ENCODE data around the gene LAMB4.

LAMB4 gene

DNA sequence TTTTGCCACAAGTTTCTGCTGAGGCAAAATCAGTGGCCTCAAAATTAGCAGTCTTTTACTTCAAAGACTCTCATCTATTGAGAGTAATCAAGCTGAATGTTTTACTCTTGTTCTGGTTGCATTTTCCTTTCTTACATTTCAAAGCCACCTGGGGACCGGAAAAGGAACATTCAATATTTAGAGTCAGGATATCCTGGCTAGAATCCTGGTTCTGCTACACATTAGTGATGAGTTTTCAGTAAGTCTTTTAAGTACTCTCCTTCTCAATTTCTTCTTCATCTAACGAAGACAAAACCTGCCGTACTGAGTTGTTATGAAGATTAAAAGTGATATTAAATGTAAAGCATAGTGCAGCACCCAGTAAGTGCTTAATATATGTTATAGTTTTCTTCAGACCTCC is 52.5 kb downstream of the LAMB4 start:
- DNase-seq, result no peak

GRCh38 chr7:108076156-108076555 is 54.0 kb downstream of the LAMB4 start:
- no peak for DNase-seq

- no peak for DNase-seq
These were observed 56.7 kb downstream of the LAMB4 start for GRCh38 chr7:108073305-108074070.

GRCh38 chr7:108072739-108073138 is 57.4 kb downstream of the LAMB4 start:
- no peak for DNase-seq

DNA sequence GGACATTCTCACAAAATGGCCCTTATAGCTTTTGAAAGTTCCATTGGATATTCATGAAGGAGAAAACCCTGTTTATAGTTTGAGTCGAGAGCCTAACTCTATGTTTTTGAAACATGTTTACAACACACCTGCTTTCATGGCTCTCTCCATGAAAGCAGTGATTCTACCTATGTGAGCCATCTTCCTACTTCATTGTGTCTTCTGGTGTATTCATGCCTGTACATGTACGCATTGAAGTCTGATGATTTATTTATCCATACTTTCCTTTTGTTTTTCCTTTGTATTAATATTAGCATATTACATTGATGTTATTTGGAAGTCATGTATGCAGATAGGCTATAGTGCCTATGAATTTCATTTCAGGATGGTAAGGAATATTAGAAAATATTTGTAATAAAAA is 58.0 kb downstream of the LAMB4 start:
- DNase-seq, result no peak

DNA sequence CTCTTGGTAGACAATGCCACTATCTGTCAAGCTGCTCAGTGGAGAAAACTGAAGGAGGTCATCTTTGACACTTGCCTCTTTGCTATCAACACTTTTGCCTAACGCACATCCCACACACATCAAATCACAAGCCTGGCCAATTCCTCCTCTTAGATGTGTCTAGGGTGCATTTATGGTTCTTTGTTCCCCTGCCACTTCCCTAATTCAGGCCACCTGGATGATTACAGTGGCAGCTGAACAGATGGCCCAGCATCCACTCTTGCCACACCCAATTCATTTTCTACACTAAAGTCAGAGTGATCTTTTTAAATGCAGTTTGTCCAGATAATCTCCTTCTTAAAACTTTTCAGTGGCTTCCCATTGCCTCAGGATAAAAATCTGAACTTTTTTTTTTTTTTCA is 58.6 kb downstream of the LAMB4 start:
- DNase-seq, result no peak

DNA sequence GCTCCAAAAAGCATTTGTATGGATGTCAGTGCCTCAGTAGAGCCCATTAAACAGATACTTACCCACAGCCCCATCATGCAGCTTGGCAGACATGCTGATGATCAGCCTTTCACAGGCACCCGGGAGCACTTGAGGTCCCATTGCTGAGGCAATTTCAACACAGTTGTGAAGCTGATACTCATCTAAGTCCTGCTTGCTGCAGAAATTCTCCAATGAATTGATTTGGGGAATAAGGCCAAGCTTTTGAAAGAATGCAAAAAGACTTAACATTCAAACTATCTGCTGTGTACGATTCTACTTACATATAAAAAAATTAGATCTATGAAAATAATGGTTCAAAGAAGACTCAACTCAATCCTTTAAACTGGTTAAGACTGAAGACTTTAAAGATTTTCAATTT is 60.5 kb downstream of the LAMB4 start:
- DNase-seq, result no peak

DNA sequence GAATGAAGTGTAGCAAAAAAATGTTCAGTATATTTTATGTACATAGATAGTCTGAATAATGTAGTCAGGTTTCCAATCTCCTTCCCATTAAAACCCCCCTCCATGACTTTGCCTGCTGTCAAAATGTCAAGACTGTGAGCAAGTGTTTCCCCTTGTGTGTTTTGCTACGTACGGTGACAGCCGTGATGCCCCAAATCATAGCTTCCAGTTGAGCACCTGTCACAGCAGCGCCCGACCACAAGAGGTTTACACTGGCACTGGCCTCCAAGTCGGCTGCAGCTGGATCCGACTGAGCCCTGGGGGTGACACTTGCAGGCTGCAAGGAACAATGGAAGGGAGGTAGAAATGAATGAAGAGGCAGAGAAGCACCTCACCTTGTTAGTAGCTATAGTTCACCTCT is 62.3 kb downstream of the LAMB4 start:
- DNase-seq, result peak; percentile 11

GRCh38 chr7:108066486-108066885 is 63.7 kb downstream of the LAMB4 start:
- no peak for DNase-seq

DNA sequence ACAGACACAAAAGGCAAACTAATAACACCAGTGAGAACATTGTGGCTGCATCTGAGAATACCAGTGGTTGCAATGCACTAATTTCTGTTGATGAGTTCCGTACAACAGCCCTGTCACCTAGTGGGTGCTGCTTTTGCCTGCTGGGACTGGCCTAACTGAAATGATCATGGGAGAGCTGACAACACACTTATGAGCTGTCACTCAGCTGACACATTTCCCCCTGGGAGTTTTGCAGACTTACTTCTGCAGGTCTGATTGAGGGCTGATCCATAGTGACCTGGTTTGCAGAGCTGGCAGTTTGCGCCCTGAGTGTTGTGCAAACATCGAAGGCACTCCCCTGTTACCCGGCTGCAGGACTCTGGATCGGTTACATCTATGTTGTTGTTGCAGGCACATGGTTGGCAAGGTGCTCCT is 66.6 kb downstream of the LAMB4 start:
- peak; percentile 69 for DNase-seq

- no peak for DNase-seq
These were observed 67.7 kb downstream of the LAMB4 start for GRCh38 chr7:108062250-108063014.

- DNase-seq, result no peak
These were observed 70.6 kb downstream of the LAMB4 start for GRCh38 chr7:108059526-108059925.

GRCh38 chr7:108057951-108058481 is 72.1 kb downstream of the LAMB4 start:
- no peak for DNase-seq

GRCh38 chr7:108055611-108056021 is 74.5 kb downstream of the LAMB4 start:
- no peak for DNase-seq

GRCh38 chr7:108054537-108054936 is 75.6 kb downstream of the LAMB4 start:
- DNase-seq, result no peak

DNA sequence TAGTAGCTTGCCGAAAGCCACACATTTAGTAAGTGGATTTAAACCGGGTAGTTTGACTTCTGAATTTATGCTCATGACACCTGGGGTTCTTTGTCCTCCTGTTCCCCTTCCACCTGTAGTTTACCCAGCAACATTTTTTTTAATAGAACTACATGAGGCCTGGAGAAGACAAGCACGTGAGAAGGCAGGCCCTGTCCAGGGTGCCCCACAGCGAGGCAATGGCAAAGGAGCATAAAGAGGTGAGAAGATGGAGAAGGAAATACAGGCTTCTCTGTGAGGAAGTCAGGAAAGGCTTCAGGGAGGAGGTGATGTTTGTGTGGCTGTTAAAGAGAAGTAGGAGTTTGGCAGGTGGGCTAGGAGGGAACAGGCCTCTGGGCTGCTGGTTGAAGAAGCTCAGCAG is 76.9 kb downstream of the LAMB4 start:
- DNase-seq, result no peak

DNA sequence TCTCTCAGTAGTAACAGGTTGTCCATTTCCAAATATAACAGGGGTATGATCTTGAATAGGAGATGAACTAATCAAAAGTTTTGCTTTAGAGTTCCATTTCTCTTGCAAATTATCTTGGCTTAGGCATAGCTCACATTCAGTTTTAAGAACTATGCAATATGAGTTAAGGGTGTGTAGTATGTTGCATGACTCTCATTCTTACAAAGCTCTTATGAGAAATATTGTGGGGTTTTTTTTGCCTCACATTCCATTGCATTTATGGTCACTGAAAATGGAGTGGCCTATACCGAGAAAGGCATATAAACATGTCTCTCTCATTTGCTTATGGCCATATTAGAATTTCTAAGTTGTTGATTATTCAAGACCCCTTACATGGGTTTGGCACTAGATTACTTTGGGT is 78.7 kb downstream of the LAMB4 start:
- DNase-seq, result no peak

GRCh38 chr7:108049962-108050361 is 80.2 kb downstream of the LAMB4 start:
- DNase-seq, result no peak

- no peak for DNase-seq
These were observed 81.7 kb downstream of the LAMB4 start for GRCh38 chr7:108048422-108048821.

DNA sequence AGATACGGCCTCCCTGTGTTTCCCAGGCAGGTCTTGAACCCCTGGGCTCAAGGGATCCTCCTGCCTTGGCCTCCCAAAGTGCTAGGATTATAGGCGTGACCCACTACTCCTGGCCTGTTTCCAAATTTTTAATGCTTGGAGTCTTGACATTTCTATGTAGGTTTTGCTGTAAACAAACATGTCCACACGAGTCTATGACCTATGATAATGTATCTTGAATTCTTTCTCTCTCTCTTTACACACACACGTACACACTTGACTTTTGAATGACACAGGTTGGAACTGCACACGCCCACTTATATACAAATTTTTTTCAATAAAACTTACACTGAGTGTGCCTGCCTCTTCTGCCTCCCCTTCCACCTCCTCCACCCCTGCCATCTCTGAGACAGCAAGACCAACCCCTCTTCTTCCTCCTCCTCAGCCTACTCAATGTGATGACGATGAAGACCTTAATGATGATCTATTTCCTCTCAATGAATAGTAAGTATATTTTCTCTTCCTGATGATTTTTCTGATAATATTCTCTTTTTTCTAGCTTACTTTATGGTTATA is 83.1 kb downstream of the LAMB4 start:
- DNase-seq, result no peak

DNA sequence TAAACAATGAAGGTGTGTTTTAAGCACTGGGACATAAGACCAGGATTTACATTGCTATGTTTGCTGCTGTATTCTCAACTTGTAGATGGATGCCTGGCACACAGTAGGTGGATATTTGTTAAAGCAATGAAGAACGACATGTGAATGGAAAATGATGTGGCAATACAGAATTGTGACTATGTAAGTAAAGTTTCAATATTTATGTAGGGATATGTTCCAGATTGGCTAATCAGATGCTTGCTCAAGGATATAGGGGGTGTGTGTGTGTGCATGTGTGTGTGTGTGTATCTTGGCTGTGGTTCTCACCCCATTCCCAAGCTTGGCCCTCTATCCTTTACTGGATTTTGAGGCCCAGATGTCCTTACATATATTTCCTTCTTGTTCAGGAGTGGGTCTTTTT is 84.5 kb downstream of the LAMB4 start:
- DNase-seq, result no peak

DNA sequence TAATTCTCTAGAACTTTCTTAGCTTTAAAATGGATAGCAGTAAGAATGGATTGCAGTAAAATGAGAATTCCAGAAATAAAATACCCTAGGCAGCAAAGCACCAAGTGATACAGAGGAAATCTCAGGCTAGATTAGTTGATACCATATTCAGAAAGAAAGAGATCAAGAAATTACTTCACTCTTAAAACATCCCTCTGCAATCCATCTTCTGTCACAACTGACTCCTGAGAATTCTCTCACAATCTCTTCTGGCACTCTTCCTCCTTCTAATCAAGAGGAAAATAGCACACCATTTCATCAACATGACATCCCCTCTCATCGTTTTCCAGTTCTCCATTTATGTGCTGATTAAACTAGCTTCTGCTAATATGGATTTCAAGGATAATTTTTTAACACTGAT is 85.0 kb downstream of the LAMB4 start:
- no peak for DNase-seq

DNA sequence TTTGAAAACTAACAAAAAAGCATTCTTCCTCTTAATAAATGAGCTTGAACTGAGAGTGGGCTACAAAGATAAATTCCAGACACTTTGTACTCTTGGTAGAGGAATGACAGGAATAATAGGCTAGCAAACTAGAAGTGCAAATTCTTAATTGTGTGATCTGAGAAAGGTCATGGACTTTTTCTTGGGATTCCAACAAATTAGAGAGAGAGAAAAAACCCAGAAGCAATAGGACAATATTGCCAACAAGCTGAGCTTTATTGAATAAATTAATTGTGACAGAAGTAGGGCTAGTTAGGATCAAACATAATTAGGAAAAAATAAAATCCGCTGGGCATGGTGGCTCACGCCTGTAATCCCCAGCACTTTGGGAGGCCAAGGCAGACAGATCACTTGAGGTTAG is 85.8 kb downstream of the LAMB4 start:
- no peak for DNase-seq

- DNase-seq, result no peak
These were observed 91.2 kb downstream of the LAMB4 start for GRCh38 chr7:108038986-108039385.
